ENCODE measurements around the gene DNAJC1.
A peak's percentile ranks its signal among the peaks of the same experiment; 100 is the strongest.

Gene DNAJC1

GRCh38 chr10:21707498-21707897, 296.0 kb downstream of the DNAJC1 start:
- Mint-ChIP-seq H3K9me3 (peaks cover 3% of the 10 kb centered on the region), H3K27ac (peak overlapping the region; percentile 92), H3K4me3 (no peak overlapping the region), H3K27me3 (ENCODE audit: low read depth, poor library complexity) (no peaks in the 10 kb centered on the region), H3K36me3 (ENCODE audit: low read depth) (peaks cover 79% of the 10 kb centered on the region), H3K4me1 (peaks cover 6% of the 10 kb centered on the region)
- no peak for TF ChIP-seq CTCF (IDR thresholded peaks at IDR 0.05)
- DNase-seq: no peak
